Measurements from ENCODE around the gene RORC.

The RORC gene

DNA sequence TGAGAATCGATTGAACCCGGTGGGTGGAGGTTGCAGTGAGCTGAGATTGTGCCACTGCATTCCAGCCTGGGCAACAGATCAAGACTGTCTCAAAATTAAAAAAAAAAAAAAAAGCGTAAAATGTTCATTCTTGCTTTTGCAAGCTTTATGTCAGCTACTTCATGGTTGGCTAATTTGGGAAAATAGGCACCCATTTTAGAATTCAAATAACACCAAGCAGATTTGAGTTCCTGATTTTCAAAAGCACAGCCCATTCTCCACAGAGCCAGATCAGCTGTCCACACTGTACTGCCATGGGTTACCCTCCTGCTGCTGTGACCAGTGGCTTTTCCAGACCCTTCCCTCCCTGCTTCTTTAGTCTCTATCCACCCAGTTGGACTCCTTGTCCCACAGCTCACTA is 17.5 kb upstream of the RORC start:
- Histone ChIP-seq H3K27ac (peak overlapping the region; percentile 58), H3K9ac (no peak overlapping the region), H3K9me3 (ENCODE audit: control insufficient read depth, low read length) (no peaks in the 10 kb centered on the region), H2AFZ (no peak overlapping the region), H3K4me2 (ENCODE audit: low read length) (no peak overlapping the region), H3K4me1 (peaks cover 2% of the 10 kb centered on the region), H3K79me2 (no peaks in the 10 kb centered on the region), H3K4me3 (ENCODE audit: low read depth, low read length) (no peak overlapping the region), H3K27me3 (ENCODE audit: control insufficient read depth, insufficient read depth, low read length) (no peaks in the 10 kb centered on the region), H3K36me3 (ENCODE audit: control insufficient read depth, insufficient read depth, low read length) (no peaks in the 10 kb centered on the region)
- TF ChIP-seq, protein P1, sequence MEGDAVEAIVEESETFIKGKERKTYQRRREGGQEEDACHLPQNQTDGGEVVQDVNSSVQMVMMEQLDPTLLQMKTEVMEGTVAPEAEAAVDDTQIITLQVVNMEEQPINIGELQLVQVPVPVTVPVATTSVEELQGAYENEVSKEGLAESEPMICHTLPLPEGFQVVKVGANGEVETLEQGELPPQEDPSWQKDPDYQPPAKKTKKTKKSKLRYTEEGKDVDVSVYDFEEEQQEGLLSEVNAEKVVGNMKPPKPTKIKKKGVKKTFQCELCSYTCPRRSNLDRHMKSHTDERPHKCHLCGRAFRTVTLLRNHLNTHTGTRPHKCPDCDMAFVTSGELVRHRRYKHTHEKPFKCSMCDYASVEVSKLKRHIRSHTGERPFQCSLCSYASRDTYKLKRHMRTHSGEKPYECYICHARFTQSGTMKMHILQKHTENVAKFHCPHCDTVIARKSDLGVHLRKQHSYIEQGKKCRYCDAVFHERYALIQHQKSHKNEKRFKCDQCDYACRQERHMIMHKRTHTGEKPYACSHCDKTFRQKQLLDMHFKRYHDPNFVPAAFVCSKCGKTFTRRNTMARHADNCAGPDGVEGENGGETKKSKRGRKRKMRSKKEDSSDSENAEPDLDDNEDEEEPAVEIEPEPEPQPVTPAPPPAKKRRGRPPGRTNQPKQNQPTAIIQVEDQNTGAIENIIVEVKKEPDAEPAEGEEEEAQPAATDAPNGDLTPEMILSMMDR (IDR thresholded peaks at IDR 0.05): no peak

GRCh38 chr1:151847867-151848596 is 16.4 kb upstream of the RORC start:
- TF ChIP-seq, protein P1 (IDR thresholded peaks at IDR 0.05): no peak
- Histone ChIP-seq H3K79me2 (no peaks in the 10 kb centered on the region), H2AFZ (peak overlapping the region; percentile 38), H3K27ac (peak overlapping the region; percentile 58), H3K4me2 (ENCODE audit: low read length) (no peak overlapping the region), H3K36me3 (ENCODE audit: control insufficient read depth, insufficient read depth, low read length) (no peaks in the 10 kb centered on the region), H3K4me3 (ENCODE audit: low read depth, low read length) (no peak overlapping the region), H3K9me3 (ENCODE audit: control insufficient read depth, low read length) (no peaks in the 10 kb centered on the region), H3K27me3 (ENCODE audit: control insufficient read depth, insufficient read depth, low read length) (no peaks in the 10 kb centered on the region), H3K4me1 (peaks cover 2% of the 10 kb centered on the region), H3K9ac (no peak overlapping the region)

DNA sequence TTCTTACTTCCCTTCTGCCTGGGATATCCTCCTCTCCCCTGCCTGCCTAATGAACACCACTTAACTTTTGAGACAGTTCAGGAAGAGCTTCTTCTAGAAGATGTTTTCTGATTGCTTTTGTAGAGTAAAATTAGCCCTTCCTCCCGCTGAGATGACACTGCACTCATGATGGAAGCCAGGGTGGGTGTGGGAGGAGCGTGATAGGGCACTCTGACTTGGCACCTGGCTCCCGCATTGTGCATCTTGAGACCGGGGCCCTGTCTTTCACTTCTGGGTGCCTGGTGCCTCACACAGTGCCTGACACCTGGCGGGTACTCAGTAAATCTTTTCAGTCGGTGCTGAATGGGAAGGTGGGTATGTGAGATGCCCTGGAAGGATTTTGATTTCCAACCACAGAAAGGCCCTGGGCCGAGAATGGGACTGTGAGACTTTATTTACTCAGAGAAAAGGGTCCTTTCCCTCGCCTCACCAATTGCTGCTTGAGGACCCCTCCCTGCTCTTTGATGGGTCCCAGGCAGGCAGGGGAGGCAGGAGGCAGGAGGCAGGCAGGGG is 15.2 kb upstream of the RORC start:
- no peak overlapping the region for H3K4me3 ChIP-seq (ENCODE audit: low read depth, low read length)
- H3K27ac ChIP-seq: no peak overlapping the region
- H2AFZ ChIP-seq: no peak overlapping the region
- no peak overlapping the region for H3K9ac ChIP-seq
- no peaks in the 10 kb centered on the region for H3K79me2 ChIP-seq
- H3K36me3 ChIP-seq (ENCODE audit: control insufficient read depth, insufficient read depth, low read length): no peaks in the 10 kb centered on the region
- H3K4me2 ChIP-seq (ENCODE audit: low read length): no peak overlapping the region
- H3K27me3 ChIP-seq (ENCODE audit: control insufficient read depth, insufficient read depth, low read length): no peaks in the 10 kb centered on the region
- H3K4me1 ChIP-seq: peaks cover 2% of the 10 kb centered on the region
- H3K9me3 ChIP-seq (ENCODE audit: control insufficient read depth, low read length): no peaks in the 10 kb centered on the region
- TF ChIP-seq, protein P1 (IDR thresholded peaks at IDR 0.05): no peak

- no peak overlapping the region for H3K9ac ChIP-seq
- H3K4me2 ChIP-seq (ENCODE audit: low read length): no peak overlapping the region
- H3K36me3 ChIP-seq (ENCODE audit: control insufficient read depth, insufficient read depth, low read length): no peaks in the 10 kb centered on the region
- H3K4me3 ChIP-seq (ENCODE audit: low read depth, low read length): no peak overlapping the region
- TF ChIP-seq, protein P1 (IDR thresholded peaks at IDR 0.05): no peak
- H2AFZ ChIP-seq: no peak overlapping the region
- no peaks in the 10 kb centered on the region for H3K9me3 ChIP-seq (ENCODE audit: control insufficient read depth, low read length)
- no peak overlapping the region for H3K27ac ChIP-seq
- no peaks in the 10 kb centered on the region for H3K79me2 ChIP-seq
- no peaks in the 10 kb centered on the region for H3K27me3 ChIP-seq (ENCODE audit: control insufficient read depth, insufficient read depth, low read length)
- H3K4me1 ChIP-seq: peaks cover 2% of the 10 kb centered on the region
These were observed 14.5 kb upstream of the RORC start for GRCh38 chr1:151846062-151846568.
